ENCODE results near the gene ZC3HAV1. TPM values are rescaled to one million over a fixed set of nuclear protein-coding genes. Genes with fewer than 3 reads are reported as not detected.

ZC3HAV1 gene
- polyA plus RNA-seq, 1 of the 3 experiments (the other 2 are of a cell fraction), result 11.2 TPM

GRCh38 chr7:139046143-139046542 lies 63.4 kb downstream of the ZC3HAV1 start:
- TF ChIP-seq POLR2AphosphoS5 (IDR thresholded peaks at IDR 0.05; ENCODE audit: low read depth, low read length) (no peak), NRF1 (IDR thresholded peaks at IDR 0.05; ENCODE audit: low read depth, low read length) (no peak), ELF1 (IDR thresholded peaks at IDR 0.05) (no peak), RCOR1 (IDR thresholded peaks at IDR 0.05; ENCODE audit: low read length) (no peak), USF2 (IDR thresholded peaks at IDR 0.05; ENCODE audit: borderline replicate concordance, low read depth, low read length) (no peak)

GRCh38 chr7:139044813-139045794 lies 64.4 kb downstream of the ZC3HAV1 start:
- H4K20me1 ChIP-seq (ENCODE audit: insufficient read depth), result no peaks in the 10 kb centered on the region
- POLR2A ChIA-PET, result no interaction called here

More at GRCh38 chr7:139046143-139046542, 63.4 kb downstream of the ZC3HAV1 start:
- H3K4me1 ChIP-seq (ENCODE audit: control insufficient read depth in 1 of 2, insufficient read depth in 2 of 2, low read depth in 1 of 2, low read length in 1 of 2), result no peaks in the 10 kb centered on the region
- ChIA-PET POLR2A (no interaction called here), CTCF (interaction anchor here (0.6 to 1.5 kb wide), 6 partner anchors 9 to 29 kb away, joined by 3 to 7 read pairs (median 4); partner anchors contain the start of gene ZC3HAV1L)
- H3K27ac ChIP-seq (ENCODE audit: low read depth in 2 of 2, low read length in 1 of 2), result no peak overlapping the region
- H3K9me3 ChIP-seq, result no peaks in the 10 kb centered on the region
- no peaks in the 10 kb centered on the region for H4K20me1 ChIP-seq (ENCODE audit: insufficient read depth)
- H3K27me3 ChIP-seq (ENCODE audit: insufficient read depth), result no peaks in the 10 kb centered on the region
- H3K4me2 ChIP-seq, result no peak overlapping the region
- DNase-seq, result no peak
- H3K36me3 ChIP-seq (replicated peaks in 1 of 2; ENCODE audit: control insufficient read depth in 1 of 2, insufficient read depth in 2 of 2, low read length in 1 of 2), result peaks cover 43 to 45% of the 10 kb centered on the region in 2 experiments
- H3K79me2 ChIP-seq (ENCODE audit: insufficient read depth), result no peaks in the 10 kb centered on the region
- no peak overlapping the region for H2AFZ ChIP-seq (ENCODE audit: low read depth)
- H3K9ac ChIP-seq, result no peak overlapping the region
- H3K4me3 ChIP-seq (ENCODE audit: low read depth in 2 of 2, low read length in 1 of 2), result no peak overlapping the region
- H3F3A ChIP-seq (replicated peaks; ENCODE audit: insufficient read depth), result no peaks in the 10 kb centered on the region
- WGBS (ENCODE audit: low lambda C conversion rate), result 94% methylated on average over 6 of the region's 6 CpGs
- no peaks in the 10 kb centered on the region for H3K9me2 ChIP-seq

More at GRCh38 chr7:139044813-139045794, 64.4 kb downstream of the ZC3HAV1 start:
- Histone ChIP-seq H3K9ac (no peak overlapping the region), H3F3A (replicated peaks; ENCODE audit: insufficient read depth) (no peaks in the 10 kb centered on the region), H3K9me3 (no peaks in the 10 kb centered on the region), H3K4me1 (ENCODE audit: control insufficient read depth in 1 of 2, insufficient read depth in 2 of 2, low read depth in 1 of 2, low read length in 1 of 2) (no peaks in the 10 kb centered on the region), H3K27ac (ENCODE audit: low read depth in 2 of 2, low read length in 1 of 2) (no peak overlapping the region), H3K4me3 (ENCODE audit: low read depth in 2 of 2, low read length in 1 of 2) (no peak overlapping the region), H3K36me3 (replicated peaks in 1 of 2; ENCODE audit: control insufficient read depth in 1 of 2, insufficient read depth in 2 of 2, low read length in 1 of 2) (peaks cover 35 to 45% of the 10 kb centered on the region in 2 experiments), H3K9me2 (no peaks in the 10 kb centered on the region), H3K27me3 (ENCODE audit: insufficient read depth) (no peaks in the 10 kb centered on the region), H3K79me2 (ENCODE audit: insufficient read depth) (no peaks in the 10 kb centered on the region), H3K4me2 (no peak overlapping the region), H2AFZ (ENCODE audit: low read depth) (no peak overlapping the region)
- TF ChIP-seq RXRA (IDR thresholded peaks at IDR 0.05; ENCODE audit: borderline replicate concordance, low read depth), result no peak
- no peak for TF ChIP-seq TCF12 (IDR thresholded peaks at IDR 0.05)
- TF ChIP-seq POLR2AphosphoS5 (IDR thresholded peaks at IDR 0.05; ENCODE audit: low read depth, low read length), result no peak
- no peak for TF ChIP-seq FOXJ3 (CRISPR knock-in tag; IDR thresholded peaks at IDR 0.05)
- no peak for TF ChIP-seq MAX (IDR thresholded peaks at IDR 0.05; ENCODE audit: low read depth)
- TF ChIP-seq CHD2 (IDR thresholded peaks at IDR 0.05; ENCODE audit: low read length, partially characterized antibody), result no peak
- TF ChIP-seq GATA2 (CRISPR knock-in tag; IDR thresholded peaks at IDR 0.05), result no peak
- TF ChIP-seq TAF1 (IDR thresholded peaks at IDR 0.05; ENCODE audit: borderline replicate concordance, low read depth, low read length), result no peak
- TF ChIP-seq JUND (IDR thresholded peaks at IDR 0.05), result no peak
- TF ChIP-seq RAD21 (IDR thresholded peaks at IDR 0.05; ENCODE audit: low read length), result no peak
- no peak for DNase-seq
- WGBS (ENCODE audit: low lambda C conversion rate), result 97% methylated on average over 5 of the region's 5 CpGs
- CTCF ChIA-PET, result interaction anchor here (0.9 to 1.2 kb wide), 3 partner anchors 9 to 19 kb away, joined by 3 to 5 read pairs (median 4); no protein-coding TSS in a partner anchor

All from SK-N-SH (cell line).